DND-41 (cell line): ENCODE results near the gene WDFY4.

Experiments
- ATAC-seq: fragments of 200-7000 bp; cut with Tn5 transposase; 3 replicates; pipeline ENCODE4 v1.9.1; 2021; ENCODE audit warnings: low read depth; ENCODE audit not compliant: insufficient read depth
- DNase-seq: peaks from one replicate; pipeline ENCODE4 v3.0.0-alpha.2; 2020
- H2AFZ ChIP-seq: 2 replicates; pipeline ENCODE4 v1.6.0; 2012; ENCODE audit warnings: low read depth, low read length
- H3K27ac ChIP-seq: 2 replicates; pipeline ENCODE4 v1.5.1; 2012; ENCODE audit warnings: low read length, inconsistent platforms
- H3K27me3 ChIP-seq: fragments of 200-600 bp; sonication (generic); 2 replicates; pipeline ENCODE4 v1.6.0; 2012; ENCODE audit warnings: low read length, mild to moderate bottlenecking, inconsistent platforms; ENCODE audit not compliant: insufficient read depth, poor library complexity
- H3K36me3 ChIP-seq: 2 replicates; pipeline ENCODE4 v1.5.1; 2012; ENCODE audit warnings: low read length, inconsistent platforms; ENCODE audit not compliant: insufficient read depth
- H3K4me1 ChIP-seq: 2 replicates; pipeline ENCODE4 v1.5.1; 2012; ENCODE audit warnings: mild to moderate bottlenecking, low read length; ENCODE audit not compliant: insufficient read depth
- H3K4me2 ChIP-seq: 2 replicates; pipeline ENCODE4 v1.6.0; 2012; ENCODE audit warnings: mild to moderate bottlenecking, moderate library complexity, low read length, inconsistent platforms; ENCODE audit not compliant: insufficient read depth
- H3K4me3 ChIP-seq, 2 experiments: fragments of 200-600 bp in 1 of 2; shearing (Covaris generic) in 1 of 2; 2 replicates each; pipeline ENCODE4 v1.5.1; 2012 to 2016; ENCODE audit warnings: inconsistent platforms in 2 of 2, low read length in 2 of 2, mild to moderate bottlenecking in 2 of 2, low read depth in 1 of 2, moderate library complexity in 1 of 2
- H3K79me2 ChIP-seq: 2 replicates; pipeline ENCODE4 v1.6.0; 2012; ENCODE audit warnings: low read length, inconsistent platforms; ENCODE audit not compliant: insufficient read depth
- H3K9ac ChIP-seq: 2 replicates; pipeline ENCODE4 v1.6.0; 2012; ENCODE audit warnings: low read depth, mild to moderate bottlenecking, inconsistent platforms, low read length, moderate library complexity
- H3K9me3 ChIP-seq: 2 replicates; pipeline ENCODE4 v1.5.1; 2012; ENCODE audit warnings: low read length, moderate library complexity, mild to moderate bottlenecking, inconsistent platforms; ENCODE audit not compliant: insufficient read depth, severe bottlenecking
- H4K20me1 ChIP-seq: 2 replicates; pipeline ENCODE4 v1.6.0; 2012; ENCODE audit warnings: low read length; ENCODE audit not compliant: insufficient read depth
- CTCF ChIP-seq: IDR thresholded peaks from 2 replicates; pipeline ENCODE4 v1.5.1; 2012; ENCODE audit warnings: borderline replicate concordance, low read length, moderate library complexity, mild to moderate bottlenecking; ENCODE audit not compliant: poor library complexity, severe bottlenecking; ENCODE audit errors: extremely low read depth
- EZH2 ChIP-seq: IDR thresholded peaks from 3 replicates; pipeline ENCODE4 v1.6.1; 2012; ENCODE audit warnings: borderline replicate concordance, low read depth, mild to moderate bottlenecking, moderate library complexity, low read length, inconsistent platforms; ENCODE audit not compliant: severe bottlenecking

WDFY4 gene

GRCh38 chr10:48895803-48896195 lies 211.1 kb downstream of the WDFY4 start:
- no peak for ATAC-seq

GRCh38 chr10:48896756-48897440 lies 212.2 kb downstream of the WDFY4 start:
- Histone ChIP-seq H3K79me2 (no peaks in the 10 kb centered on the region), H3K4me3 (no peak overlapping the region), H3K27me3 (peaks cover 3% of the 10 kb centered on the region), H2AFZ (no peak overlapping the region), H3K4me1 (no peaks in the 10 kb centered on the region), H4K20me1 (no peaks in the 10 kb centered on the region), H3K36me3 (no peaks in the 10 kb centered on the region), H3K4me2 (no peak overlapping the region), H3K27ac (no peak overlapping the region), H3K9ac (no peak overlapping the region), H3K9me3 (no peaks in the 10 kb centered on the region)
- no peak for ATAC-seq
- DNase-seq, result no peak
- TF ChIP-seq CTCF (no peak), EZH2 (no peak)

More at GRCh38 chr10:48895803-48896195, 211.1 kb downstream of the WDFY4 start:
- Histone ChIP-seq H3K9me3 (no peaks in the 10 kb centered on the region), H4K20me1 (no peaks in the 10 kb centered on the region), H3K9ac (no peak overlapping the region), H2AFZ (no peak overlapping the region), H3K27me3 (peaks cover 3% of the 10 kb centered on the region), H3K4me3 (no peak overlapping the region), H3K27ac (no peak overlapping the region), H3K4me1 (no peaks in the 10 kb centered on the region), H3K79me2 (no peaks in the 10 kb centered on the region), H3K4me2 (no peak overlapping the region), H3K36me3 (no peaks in the 10 kb centered on the region)
- DNase-seq, result no peak
- TF ChIP-seq EZH2 (no peak), CTCF (no peak)

- DNase-seq, result no peak
- peaks cover 3% of the 10 kb centered on the region for H3K27me3 ChIP-seq
- no peaks in the 10 kb centered on the region for H3K36me3 ChIP-seq
- H3K27ac ChIP-seq, result no peak overlapping the region
- TF ChIP-seq CTCF (no peak), EZH2 (no peak)
- H4K20me1 ChIP-seq, result no peaks in the 10 kb centered on the region
- H3K9me3 ChIP-seq, result no peaks in the 10 kb centered on the region
- no peak overlapping the region for H2AFZ ChIP-seq
- no peak overlapping the region for H3K4me2 ChIP-seq
- no peaks in the 10 kb centered on the region for H3K4me1 ChIP-seq
- H3K79me2 ChIP-seq, result no peaks in the 10 kb centered on the region
- no peak overlapping the region for H3K9ac ChIP-seq
- H3K4me3 ChIP-seq, result no peak overlapping the region
- ATAC-seq, result no peak
Observed at GRCh38 chr10:48897441-48897790, 212.7 kb downstream of the WDFY4 start.
